ENCODE data around the gene TPST2.
A peak's percentile ranks its signal among the peaks of the same experiment; 100 is the strongest.
"Not testable (repeated sequence)": the region's sequence is repeated elsewhere in the genome, so short reads cannot be mapped to it uniquely, and the experiment has no call there.

The TPST2 gene

DNA sequence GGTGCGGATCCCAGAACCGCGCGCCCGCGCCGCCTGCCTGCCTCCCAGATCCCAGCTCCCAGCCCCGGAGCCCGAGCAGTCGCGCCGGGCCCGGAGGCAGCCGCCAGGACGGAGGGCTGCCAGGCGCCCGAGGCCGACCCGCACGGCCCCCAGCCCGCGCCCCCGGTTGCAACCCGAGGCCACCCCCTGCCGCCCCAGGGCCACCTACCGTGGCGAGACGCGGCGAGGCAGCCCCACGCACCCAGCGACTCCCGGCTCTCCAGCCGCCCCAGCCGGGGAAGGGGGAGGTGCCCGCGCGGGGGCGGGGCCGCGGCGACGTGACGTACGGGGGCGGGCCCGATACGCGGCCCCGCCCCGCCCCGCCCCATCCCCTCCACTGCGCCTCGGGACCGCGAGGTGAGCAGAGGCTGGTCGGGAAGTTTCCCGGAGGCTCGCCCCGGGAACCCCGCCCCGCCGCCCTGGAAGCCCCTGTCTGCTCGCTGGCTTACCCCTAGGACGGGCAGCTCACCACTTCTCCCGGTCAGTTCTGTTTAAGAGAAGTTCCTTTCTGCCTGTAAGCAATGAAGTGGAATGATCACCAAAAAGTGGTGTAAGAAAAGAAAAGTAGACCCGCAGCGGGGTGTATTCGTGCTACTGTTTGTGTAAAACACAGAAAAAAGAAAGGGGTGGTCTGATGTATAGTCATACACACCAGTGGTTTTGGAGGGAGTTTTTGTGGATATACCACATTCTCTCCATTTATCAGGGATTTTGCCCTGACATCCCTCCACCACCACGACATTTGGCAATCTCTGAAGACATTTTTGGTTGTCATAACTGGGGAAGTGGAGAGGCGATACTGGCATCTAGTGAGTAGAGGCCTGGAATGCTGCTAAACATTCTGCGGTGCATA is at the start of gene TPST2:
TSS of gene TPST2 (minus strand) at position 288 of the 892 bp plus-strand sequence. CDS start 48,502 bp downstream, outside the sequence.
- peak within 1 kb of the TSS; percentile 23 for H3K27ac ChIP-seq
- no peak for DNase-seq (ENCODE audit: low read depth, low spot score)

DNA sequence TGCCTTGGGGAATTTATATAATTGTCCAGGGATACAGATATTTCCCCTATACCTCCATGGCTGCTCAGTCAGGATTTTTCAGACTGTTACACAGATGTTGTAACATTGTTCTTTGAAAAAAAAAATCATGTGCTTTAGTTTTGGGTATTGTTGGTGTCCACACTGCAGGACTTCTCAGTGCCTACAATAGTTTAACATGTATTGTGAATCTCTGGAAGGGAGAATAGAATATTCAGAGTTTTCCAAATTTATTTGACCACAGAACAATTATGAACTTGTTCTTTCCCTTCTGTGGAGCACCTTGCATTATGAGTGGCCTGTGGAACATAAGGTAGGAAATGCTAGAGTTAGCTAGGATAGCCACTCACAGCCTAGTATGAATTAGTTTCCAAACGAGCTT is 46.4 kb upstream of the TPST2 start:
- no peak for DNase-seq (ENCODE audit: low read depth, low spot score)
- no peak overlapping the region for H3K27ac ChIP-seq

DNA sequence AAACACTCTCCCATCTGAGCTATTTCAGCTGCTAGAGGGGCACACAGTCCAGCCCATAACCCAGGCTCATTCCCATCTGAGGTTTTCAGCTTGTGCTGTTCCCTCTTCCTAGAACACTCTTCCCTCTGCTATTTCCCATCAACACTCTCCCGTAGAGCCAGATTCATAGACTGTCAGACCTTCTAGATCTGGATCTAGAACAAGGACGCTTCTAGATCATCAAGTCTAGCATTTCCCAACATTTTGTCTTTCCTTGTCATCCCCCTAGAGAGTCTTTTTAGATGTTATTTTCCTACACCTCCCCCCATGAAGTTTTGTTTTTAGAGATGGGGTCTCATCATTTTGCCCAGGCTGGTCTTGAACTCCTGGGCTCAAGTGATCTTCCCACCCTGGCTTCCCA is 45.2 kb upstream of the TPST2 start:
- no peak for DNase-seq (ENCODE audit: low read depth, low spot score)
- H3K27ac ChIP-seq, result no peak overlapping the region

DNA sequence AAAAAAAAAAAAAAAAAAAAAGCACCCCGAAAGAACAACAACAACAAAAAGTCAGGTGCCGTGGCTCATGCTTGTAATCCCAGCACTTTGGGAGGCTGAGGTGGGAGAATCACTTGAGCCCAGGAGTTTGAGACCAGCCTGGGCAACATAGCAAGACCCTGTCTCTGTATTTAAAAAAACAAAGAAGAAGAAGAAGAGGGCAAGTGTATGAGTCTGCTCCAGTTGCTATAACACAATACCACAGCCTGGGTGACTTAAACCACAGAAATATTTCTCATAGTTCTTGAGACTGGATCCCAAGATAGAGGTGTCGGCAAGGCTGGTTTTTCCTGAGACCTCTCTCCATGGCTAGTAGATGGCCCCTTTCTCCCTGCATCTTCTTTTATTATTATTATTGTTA is 44.3 kb upstream of the TPST2 start:
- no peak overlapping the region for H3K27ac ChIP-seq
- no peak for DNase-seq (ENCODE audit: low read depth, low spot score)

DNA sequence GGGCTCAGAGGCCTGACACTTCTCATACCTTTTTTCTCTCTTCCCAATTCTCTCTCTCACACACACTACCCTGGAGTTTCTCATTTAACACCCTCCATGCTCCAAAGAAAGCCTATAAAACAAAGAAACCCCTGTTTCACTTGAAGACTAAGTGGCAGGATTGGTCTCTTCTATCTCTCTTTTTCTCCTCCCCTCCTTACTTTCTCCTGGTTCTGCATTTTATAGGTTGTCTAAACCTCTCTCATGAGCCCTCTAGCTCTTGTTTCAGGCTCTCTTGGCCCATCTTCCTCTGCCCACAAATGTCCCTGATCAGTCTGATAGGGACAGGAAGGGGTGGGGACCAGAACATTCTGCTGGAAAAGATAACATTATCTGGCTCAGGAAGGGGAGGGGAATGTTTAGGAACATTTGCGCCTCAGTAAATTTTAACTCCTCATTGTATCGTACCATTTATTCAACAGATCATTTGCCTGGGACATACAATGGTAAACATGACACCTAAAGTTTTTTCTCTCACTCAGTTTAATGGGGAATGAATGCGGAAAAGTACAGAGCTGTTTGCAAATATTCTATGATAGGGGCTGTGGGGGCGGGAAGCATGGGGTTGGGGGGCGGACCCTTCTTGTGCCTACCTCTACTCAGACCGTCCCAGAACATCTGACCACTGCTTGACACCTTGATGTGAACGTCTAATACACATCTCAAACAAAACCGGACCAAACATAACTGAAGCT is 42.7 kb upstream of the TPST2 start:
- DNase-seq (ENCODE audit: low read depth, low spot score), result no peak
- no peak overlapping the region for H3K27ac ChIP-seq

DNA sequence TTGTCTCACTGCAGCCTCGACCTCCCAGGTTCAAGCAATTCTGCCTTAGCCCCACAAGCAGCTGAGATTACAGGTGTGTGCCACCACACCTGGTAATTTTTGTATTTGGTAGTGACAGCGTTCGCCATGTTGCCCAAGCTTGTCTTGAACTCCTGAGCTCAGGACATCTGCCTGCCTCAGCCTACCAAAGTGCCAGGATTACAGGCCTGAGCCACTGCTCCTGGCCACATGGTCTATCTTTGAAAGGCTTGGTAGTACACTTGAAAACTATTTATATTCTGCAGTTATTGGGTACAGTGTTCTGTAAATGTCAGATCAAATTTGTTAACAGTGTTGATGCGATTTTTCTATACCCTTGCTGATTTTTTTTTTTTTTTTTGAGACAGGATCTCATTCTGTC is 41.4 kb upstream of the TPST2 start:
- DNase-seq (ENCODE audit: low read depth, low spot score), result no peak
- no peak overlapping the region for H3K27ac ChIP-seq

DNA sequence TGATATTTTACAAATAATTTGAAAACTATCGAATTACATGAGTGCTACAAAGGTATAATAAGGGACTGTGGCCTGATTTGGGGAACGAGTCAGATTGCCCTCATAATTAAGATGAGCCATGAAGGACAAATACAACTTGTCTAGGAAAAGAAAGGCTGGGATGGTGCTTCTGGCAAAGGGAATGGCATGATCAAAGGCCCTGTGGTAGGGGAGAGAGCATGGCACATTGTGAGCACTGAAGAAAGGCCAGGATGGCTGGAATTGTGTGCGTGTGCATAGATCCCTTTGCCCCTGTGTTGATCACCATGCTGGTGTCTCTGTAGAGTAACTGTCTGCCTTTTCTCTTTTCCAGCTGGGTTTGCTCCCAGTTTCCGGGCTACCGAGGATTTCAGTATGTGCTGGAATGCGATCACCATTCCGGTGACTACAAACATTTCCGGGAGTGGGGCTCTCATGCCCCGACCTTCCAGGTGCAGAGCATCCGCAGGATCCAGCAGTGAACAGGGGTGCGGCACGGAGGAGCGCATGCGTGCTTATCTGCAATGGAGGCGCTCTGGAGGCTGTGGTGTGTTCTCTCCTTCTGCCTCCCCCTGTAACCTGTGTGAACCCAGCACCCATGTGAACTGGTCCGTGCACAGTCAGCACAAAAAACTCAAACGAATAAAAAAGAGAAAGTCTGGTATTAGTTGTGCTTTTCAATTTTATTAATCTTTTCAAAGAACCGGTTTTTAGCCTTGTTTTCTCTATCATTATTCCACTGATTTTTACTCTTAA is 40.2 kb upstream of the TPST2 start:
- no peak overlapping the region for H3K27ac ChIP-seq
- no peak for DNase-seq (ENCODE audit: low read depth, low spot score)

DNA sequence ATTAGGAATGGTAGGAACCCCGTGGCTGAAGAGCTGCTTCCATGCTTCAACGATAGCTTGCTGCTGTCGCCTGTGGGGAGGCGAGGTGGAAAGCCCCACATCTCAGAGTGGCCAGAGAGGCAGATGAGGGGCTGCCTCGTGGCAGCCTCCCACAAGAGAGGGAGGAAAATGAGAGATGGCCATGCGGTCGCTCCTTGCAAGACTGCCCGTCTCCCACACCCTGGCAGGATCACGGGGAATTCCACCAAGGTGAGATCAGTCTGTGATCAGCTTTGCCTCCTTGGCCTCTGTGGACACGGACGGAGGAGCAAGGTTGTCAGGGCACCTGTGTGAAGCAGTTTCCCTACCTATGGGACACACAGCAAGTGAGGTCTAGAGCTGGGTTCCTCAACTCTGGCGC is 34.9 kb upstream of the TPST2 start:
- no peak for DNase-seq (ENCODE audit: low read depth, low spot score)
- H3K27ac ChIP-seq, result no peak overlapping the region

DNA sequence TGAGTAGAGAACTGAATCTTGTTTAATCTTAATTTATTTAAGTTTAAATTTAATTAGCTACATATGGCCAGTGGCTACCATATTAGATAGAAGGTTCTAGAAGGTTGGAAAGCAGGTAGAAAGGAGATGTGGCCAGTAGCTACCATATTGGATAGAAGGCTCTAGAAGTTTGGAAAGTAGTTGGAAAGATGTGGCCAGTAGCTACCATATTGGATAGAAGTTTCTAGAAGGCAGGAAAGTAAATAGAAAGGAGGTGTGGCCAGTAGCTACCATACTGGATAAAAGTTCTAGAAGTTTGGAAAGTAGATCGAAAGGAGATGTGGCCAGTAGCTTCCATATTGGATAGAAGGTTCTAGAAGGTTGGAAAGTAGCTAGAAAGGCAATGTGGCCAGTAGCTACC is 34.1 kb upstream of the TPST2 start:
- no peak for DNase-seq (ENCODE audit: low read depth, low spot score)
- no peak overlapping the region for H3K27ac ChIP-seq

DNA sequence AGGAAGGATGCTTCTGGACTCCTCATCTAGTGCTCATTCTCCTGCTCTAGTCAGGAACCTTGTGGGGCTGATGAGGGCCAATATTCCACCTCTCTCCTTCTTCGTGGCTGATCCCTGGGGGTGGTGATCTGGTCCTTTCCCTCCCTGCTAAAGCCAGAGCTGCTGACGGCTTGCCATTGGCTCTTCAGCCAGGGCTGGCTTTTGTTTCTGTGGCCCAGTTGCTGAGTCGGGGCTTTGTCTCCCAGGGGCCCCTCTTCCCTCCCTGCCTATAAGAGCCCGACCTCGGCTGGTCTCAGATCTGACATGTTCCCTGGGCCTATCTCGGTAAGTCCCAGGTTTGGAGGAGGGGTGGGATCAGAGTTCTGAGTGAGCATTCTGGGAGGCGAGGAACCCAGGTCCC is 31.7 kb upstream of the TPST2 start, which contains the start of gene CRYBA4:
TSS of gene CRYBA4 (plus strand) at position 301 of the 400 bp plus-strand sequence. CDS start 634 bp downstream, outside the sequence.
- no peak for DNase-seq (ENCODE audit: low read depth, low spot score)
- no peak within 1 kb of the TSS for H3K27ac ChIP-seq

DNA sequence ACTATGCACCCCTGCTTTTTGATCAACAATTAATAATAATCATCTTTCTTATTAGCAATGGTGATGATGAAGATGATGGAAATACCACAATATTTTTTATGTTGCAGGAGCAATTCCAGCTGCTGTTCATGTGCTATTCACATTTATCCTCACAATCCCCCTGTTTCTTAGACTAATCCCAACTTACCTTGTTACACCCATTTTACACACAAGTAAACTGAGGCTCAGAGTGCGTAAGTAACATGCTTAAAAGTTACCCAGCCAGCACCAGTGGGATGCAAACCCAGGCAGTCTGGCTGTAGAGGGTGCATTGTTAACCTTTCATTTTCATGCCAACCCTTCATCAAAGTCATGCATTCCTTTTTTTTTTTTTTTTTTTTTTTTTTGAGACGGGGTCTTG is 30.3 kb upstream of the TPST2 start:
- no peak for DNase-seq (ENCODE audit: low read depth, low spot score)
- H3K27ac ChIP-seq, result no peak overlapping the region

DNA sequence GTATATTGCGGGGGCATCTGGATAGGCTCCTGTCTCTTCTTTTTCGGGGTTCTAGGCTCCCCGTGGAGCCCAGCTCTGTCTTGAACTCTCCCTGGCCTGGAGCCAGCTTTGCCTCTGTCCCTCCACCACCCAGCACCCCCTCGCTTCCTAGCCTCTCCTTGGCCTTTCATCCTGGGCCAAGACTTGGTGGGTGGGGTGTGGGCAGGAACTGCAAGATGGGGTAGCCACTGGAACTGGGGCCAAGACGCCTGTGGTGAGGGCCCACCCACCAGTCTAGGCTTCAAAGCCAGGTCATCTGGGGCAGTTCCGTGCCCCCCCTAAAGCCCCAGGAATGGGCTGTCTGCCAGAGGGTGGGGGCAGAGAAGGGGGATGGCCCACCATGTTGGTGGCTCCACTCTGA is 29.6 kb upstream of the TPST2 start:
- no peak overlapping the region for H3K27ac ChIP-seq
- DNase-seq (ENCODE audit: low read depth, low spot score), result no peak

DNA sequence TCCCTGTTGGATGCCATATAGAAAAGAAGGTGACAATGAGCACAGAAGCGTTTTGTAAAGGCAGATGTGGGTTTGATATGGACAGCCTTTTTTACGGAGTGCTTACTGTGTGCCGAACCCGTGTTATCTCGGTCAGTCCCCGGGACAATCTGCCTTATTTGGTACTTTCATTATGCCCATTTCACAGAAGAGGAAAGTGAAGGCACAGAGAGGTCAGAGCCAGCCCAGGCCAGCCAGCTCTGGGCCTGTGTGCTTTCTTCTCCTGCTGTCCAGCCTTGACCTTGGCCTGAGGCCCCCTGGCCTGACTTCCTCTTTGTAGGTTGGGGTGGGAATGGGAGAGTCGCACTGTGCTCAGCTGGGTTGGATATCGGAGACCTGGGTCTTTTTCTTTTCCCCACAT is 28.5 kb upstream of the TPST2 start:
- H3K27ac ChIP-seq, result no peak overlapping the region
- DNase-seq (ENCODE audit: low read depth, low spot score), result no peak

DNA sequence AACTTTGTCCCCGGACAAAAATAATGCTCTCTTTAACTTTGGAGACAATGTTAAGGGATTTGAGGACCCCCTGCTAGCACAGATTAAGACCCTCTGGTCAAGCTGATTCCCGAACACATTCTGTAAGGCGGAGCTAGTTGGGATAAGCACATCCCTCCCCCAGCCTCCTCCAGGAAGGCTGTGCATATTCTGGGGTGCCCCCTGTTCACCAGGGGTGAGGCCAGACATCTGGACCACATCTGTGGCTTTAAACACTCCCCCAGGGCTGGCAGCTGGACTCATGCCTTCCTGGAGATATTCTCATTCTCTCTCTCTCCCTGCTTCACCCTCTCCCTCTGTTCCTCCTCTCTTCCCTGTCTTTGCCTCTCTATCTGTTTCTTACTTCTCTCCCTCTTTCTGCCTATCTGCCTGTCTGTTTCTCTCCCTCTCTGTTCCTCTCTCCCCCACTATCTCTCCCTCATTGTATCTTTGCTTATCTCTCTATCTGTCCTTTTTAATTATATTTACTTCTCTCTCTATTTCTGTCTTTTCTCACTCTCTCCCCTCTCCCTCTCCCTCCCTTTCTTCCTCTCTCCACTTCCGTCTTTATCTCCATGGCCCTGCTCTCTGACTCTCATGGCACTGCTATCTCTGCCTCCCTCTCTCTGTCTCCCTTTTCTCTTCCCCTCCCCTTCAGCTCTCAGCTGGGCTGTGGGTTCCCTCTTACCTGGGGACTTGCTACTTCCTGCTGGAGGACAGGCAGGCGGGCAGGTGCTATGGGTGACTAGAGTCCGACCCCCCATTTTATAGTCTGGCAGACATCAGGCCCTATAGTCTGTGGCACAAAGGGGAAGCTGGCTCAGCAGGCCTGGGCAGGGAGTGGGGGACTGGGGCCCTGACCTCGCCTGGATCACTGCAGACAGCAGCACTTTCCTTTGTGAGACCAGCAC is 27.6 kb upstream of the TPST2 start, which contains the start of gene CRYBB1:
TSS of gene CRYBB1 (minus strand) at position 757 of the 929 bp plus-strand sequence. CDS start 1,708 bp downstream, outside the sequence.
- DNase-seq (ENCODE audit: low read depth, low spot score), result no peak
- H3K27ac ChIP-seq, result no peak within 1 kb of the TSS

DNA sequence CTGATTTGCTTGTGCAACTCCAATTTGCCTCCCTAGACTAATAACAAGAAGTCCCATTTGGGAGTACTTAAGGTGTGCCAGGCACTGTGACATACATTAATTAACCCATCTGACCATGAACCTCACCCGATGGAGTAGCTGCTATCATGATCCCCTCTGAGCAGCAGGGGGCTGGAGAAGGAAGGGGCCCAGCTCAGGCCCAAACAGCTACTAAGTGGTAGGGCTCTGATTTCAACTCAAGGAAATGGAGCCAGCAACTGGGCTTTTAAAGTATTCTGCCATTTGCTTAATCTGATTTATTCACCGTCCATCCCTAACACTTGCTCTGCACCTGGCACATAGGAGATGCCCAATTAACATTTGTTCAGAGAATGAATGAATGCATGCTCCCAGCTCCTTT is 26.7 kb upstream of the TPST2 start:
- no peak for DNase-seq (ENCODE audit: low read depth, low spot score)
- H3K27ac ChIP-seq, result no peak overlapping the region

DNA sequence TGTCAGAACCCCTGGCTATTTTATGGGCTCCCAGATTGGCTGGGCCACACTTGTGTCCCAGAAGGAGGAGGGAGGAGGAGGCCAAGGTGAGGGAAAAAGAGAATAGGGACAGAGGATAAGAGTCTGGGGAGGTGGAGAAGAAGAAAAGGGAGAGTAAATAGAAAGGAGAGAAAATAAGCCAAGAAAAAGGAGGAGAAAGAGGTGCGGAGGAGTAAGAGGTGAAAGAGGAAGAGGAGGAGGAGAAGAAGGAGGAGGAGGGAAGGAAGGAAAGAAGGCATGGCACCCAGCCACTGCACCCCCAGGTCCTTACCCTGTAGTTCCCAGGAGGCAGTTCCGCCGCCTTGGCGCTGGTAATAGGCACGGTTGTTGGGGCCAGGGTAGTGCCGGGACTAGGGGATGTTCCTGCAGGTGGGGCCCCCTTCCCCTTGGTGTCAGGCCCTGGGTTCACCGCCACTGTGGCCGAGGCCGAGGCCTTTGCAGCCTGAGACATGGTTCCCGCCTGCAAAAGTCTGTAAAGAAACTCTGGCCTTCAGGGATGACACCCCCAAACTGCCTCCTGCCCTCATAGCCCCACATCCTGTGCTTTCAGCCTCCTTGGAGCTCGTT is 26.0 kb upstream of the TPST2 start:
- no peak overlapping the region for H3K27ac ChIP-seq
- DNase-seq (ENCODE audit: low read depth, low spot score), result no peak

DNA sequence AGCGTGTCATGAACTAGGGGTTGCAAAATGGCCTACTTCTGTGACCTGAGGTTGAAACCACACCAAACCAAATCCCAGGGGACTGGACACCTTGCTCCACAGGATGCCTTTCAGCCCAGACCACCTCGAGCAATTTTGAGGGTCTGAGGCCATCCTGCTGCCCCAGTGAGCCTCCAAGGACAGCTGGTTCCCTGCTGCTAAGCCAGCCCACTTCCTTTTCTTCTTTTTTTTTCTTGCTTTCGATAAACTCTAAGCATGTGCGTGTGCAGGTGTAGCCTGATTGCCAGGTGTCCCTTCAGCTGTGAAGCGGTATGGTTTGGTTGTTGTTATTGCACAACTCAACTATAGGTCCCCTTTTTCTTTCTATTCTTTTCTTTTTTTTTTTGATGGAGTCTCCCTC is 25.2 kb upstream of the TPST2 start:
- DNase-seq (ENCODE audit: low read depth, low spot score), result no peak
- H3K27ac ChIP-seq, result no peak overlapping the region

DNA sequence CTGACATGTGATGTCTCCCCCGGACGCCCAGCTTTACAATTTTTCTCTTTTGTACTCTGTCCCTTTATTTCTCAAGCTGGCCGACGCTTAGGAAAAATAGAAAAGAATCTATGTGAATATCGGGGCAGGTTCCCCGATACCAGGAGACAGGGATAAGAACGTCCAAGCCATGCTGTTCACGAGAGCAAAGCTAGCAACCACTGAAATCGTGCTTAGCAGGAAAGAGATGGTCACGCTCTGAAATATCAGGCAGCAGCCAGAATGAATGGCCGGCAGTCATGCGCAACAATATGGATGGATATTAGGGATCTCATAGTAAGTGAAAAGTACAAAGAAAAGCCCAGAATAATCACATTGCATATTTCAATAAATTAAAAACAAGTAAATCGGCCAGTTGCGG is 24.4 kb upstream of the TPST2 start:
- DNase-seq (ENCODE audit: low read depth, low spot score), result no peak
- H3K27ac ChIP-seq, result no peak overlapping the region

DNA sequence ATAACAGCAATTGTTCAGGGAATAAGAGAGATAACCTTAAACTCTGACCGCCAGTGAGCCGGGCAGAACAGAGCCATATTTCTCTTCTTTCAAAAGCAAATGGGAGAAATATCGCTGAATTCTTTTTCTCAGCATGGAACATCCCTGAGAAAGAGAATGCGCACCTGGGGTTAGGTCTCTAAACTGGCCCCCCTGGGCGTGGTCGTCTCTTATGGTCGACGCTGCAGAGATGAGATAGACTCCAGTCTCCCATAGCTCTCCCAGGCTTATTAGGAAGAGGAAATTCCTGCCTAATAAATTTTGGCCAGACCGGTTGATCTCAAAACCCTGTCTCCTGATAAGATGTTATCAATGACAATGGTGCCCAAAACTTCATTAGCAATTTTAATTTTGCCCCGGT is 23.8 kb upstream of the TPST2 start:
- not testable (repeated sequence) for DNase-seq (ENCODE audit: low read depth, low spot score)

More for the DNA sequence above, 23.8 kb upstream of the TPST2 start:
- H3K27ac ChIP-seq, result not testable (repeated sequence)

All from epithelial cell of prostate (primary cell).